HG03025 (cell line): ENCODE results near the gene APLP1.
"Not testable (repeated sequence)": the region's sequence is repeated elsewhere in the genome, so short reads cannot be mapped to it uniquely, and the experiment has no call there.

Experiments used
- ATAC-seq: cut with Tn5 transposase; IDR thresholded peaks from one replicate; pipeline ENCODE4 v1.9.1; 2021; ENCODE audit warnings: mild to moderate bottlenecking, moderate library complexity; ENCODE audit not compliant: unreplicated experiment, low FRiP score

Gene APLP1

GRCh38 chr19:35902870-35903475, 34.6 kb downstream of the APLP1 start:
- ATAC-seq: no peak

GRCh38 chr19:35903550-35904179, 35.3 kb downstream of the APLP1 start:
- peak; percentile 30 for ATAC-seq

GRCh38 chr19:35904311-35905068, 36.1 kb downstream of the APLP1 start:
- ATAC-seq: no peak

GRCh38 chr19:35905178-35905727, 36.9 kb downstream of the APLP1 start:
- ATAC-seq: no peak

- ATAC-seq: no peak
Measured at GRCh38 chr19:35907377-35907745, 39.0 kb downstream of the APLP1 start.

GRCh38 chr19:35908010-35908441, 39.7 kb downstream of the APLP1 start, which contains the start of gene TYROBP:
TSS of gene TYROBP (minus strand) at chr19:35908295. CDS start at chr19:35908228, 67 bp downstream.
- no peak for ATAC-seq

- ATAC-seq: no peak
Measured at GRCh38 chr19:35908973-35909683, 40.8 kb downstream of the APLP1 start.

- no peak for ATAC-seq
Measured at GRCh38 chr19:35909684-35910035, 41.3 kb downstream of the APLP1 start.

GRCh38 chr19:35910355-35910754, 42.0 kb downstream of the APLP1 start:
- ATAC-seq: not testable (repeated sequence)

- no peak for ATAC-seq
Measured at GRCh38 chr19:35911173-35911572, 42.8 kb downstream of the APLP1 start.

- no peak for ATAC-seq
Measured at GRCh38 chr19:35911790-35912189, 43.4 kb downstream of the APLP1 start.

- ATAC-seq: no peak
Measured at GRCh38 chr19:35913589-35913988, 45.2 kb downstream of the APLP1 start.

GRCh38 chr19:35915443-35915842, 47.1 kb downstream of the APLP1 start:
- no peak for ATAC-seq

- ATAC-seq: no peak
Measured at GRCh38 chr19:35919306-35919705, 50.9 kb downstream of the APLP1 start.

GRCh38 chr19:35921012-35921411, 52.6 kb downstream of the APLP1 start:
- no peak for ATAC-seq

GRCh38 chr19:35925501-35925900, 57.1 kb downstream of the APLP1 start:
- no peak for ATAC-seq

- ATAC-seq: no peak
Measured at GRCh38 chr19:35928507-35928906, 60.1 kb downstream of the APLP1 start.
